HG02798 (cell line): ENCODE measurements around the gene CARS2.
"Not testable (repeated sequence)": the region's sequence is repeated elsewhere in the genome, so short reads cannot be mapped to it uniquely, and the experiment has no call there.

Source experiments
- ATAC-seq: cut with Tn5 transposase; IDR thresholded peaks from one replicate; pipeline ENCODE4 v1.9.1; 2021; ENCODE audit warnings: mild to moderate bottlenecking; ENCODE audit not compliant: unreplicated experiment, poor library complexity

Gene CARS2

GRCh38 chr13:110712081-110712848 lies 6.3 kb upstream of the CARS2 start:
- peak; percentile 28 for ATAC-seq

- peak; percentile 1 for ATAC-seq
Measured at GRCh38 chr13:110706570-110707372, 855 bp upstream of the CARS2 start.

- ATAC-seq = no peak
Measured at GRCh38 chr13:110705356-110705825, 525 bp downstream of the CARS2 start.

GRCh38 chr13:110702591-110703526 lies 3.1 kb downstream of the CARS2 start:
- no peak for ATAC-seq

- ATAC-seq = no peak
Measured at GRCh38 chr13:110702089-110702488, 3.8 kb downstream of the CARS2 start.

GRCh38 chr13:110701061-110701460 lies 4.9 kb downstream of the CARS2 start:
- not testable (repeated sequence) for ATAC-seq

- no peak for ATAC-seq
Measured at GRCh38 chr13:110700641-110701040, 5.3 kb downstream of the CARS2 start.

GRCh38 chr13:110700186-110700585 lies 5.7 kb downstream of the CARS2 start:
- ATAC-seq = no peak

- no peak for ATAC-seq
Measured at GRCh38 chr13:110699148-110700145, 6.5 kb downstream of the CARS2 start.

- ATAC-seq = peak; percentile 69
Measured at GRCh38 chr13:110698689-110699088, 7.2 kb downstream of the CARS2 start.

- ATAC-seq = no peak
Measured at GRCh38 chr13:110697842-110698241, 8.1 kb downstream of the CARS2 start.

GRCh38 chr13:110696776-110697175 lies 9.1 kb downstream of the CARS2 start:
- no peak for ATAC-seq

- ATAC-seq = not testable (repeated sequence)
Measured at GRCh38 chr13:110695774-110696173, 10.1 kb downstream of the CARS2 start.

GRCh38 chr13:110690516-110690915 lies 15.4 kb downstream of the CARS2 start:
- no peak for ATAC-seq

GRCh38 chr13:110689711-110690110 lies 16.2 kb downstream of the CARS2 start:
- no peak for ATAC-seq

GRCh38 chr13:110689041-110689440 lies 16.9 kb downstream of the CARS2 start:
- no peak for ATAC-seq

GRCh38 chr13:110687736-110688135 lies 18.2 kb downstream of the CARS2 start:
- ATAC-seq = no peak

GRCh38 chr13:110685305-110686020 lies 20.5 kb downstream of the CARS2 start:
- no peak for ATAC-seq
